ENCODE results near the gene PPP1R15B. TPM values are rescaled to one million over a fixed set of nuclear protein-coding genes. Genes with fewer than 3 reads are reported as not detected.
A peak's percentile ranks its signal among the peaks of the same experiment; 100 is the strongest.

The PPP1R15B gene
- total RNA-seq, 1 donor from 2014 or later: 43.3 TPM

DNA sequence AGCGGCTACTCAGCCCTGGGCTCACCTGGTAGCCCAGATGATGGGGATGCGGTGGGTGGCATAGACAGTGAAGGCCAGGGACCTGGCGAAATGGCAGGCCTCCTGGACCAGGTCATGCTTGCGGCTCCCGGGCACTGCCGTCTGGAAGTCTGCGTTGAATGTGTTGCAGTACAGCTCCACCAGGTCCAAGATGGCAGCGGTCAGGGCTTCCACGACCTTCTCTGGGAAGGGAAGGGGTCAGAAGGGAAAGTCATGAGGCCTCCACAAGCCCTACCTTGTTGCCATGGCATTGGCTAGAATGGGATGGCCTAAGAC is 44.2 kb upstream of the PPP1R15B start:
- Mint-ChIP-seq H3K4me1 (ENCODE audit: low read depth) (no peaks in the 10 kb centered on the region), H3K9me3 (ENCODE audit: low read depth) (no peaks in the 10 kb centered on the region), H3K36me3 (ENCODE audit: insufficient read depth) (peaks cover 26% of the 10 kb centered on the region), H3K4me3 (ENCODE audit: low read depth) (no peak overlapping the region), H3K27ac (no peak overlapping the region), H3K27me3 (no peaks in the 10 kb centered on the region)
- TF ChIP-seq, protein P1, sequence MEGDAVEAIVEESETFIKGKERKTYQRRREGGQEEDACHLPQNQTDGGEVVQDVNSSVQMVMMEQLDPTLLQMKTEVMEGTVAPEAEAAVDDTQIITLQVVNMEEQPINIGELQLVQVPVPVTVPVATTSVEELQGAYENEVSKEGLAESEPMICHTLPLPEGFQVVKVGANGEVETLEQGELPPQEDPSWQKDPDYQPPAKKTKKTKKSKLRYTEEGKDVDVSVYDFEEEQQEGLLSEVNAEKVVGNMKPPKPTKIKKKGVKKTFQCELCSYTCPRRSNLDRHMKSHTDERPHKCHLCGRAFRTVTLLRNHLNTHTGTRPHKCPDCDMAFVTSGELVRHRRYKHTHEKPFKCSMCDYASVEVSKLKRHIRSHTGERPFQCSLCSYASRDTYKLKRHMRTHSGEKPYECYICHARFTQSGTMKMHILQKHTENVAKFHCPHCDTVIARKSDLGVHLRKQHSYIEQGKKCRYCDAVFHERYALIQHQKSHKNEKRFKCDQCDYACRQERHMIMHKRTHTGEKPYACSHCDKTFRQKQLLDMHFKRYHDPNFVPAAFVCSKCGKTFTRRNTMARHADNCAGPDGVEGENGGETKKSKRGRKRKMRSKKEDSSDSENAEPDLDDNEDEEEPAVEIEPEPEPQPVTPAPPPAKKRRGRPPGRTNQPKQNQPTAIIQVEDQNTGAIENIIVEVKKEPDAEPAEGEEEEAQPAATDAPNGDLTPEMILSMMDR (IDR thresholded peaks at IDR 0.05; ENCODE audit: unreplicated experiment): no peak
- DNase-seq (ENCODE audit: low spot score, unreplicated experiment): no peak

DNA sequence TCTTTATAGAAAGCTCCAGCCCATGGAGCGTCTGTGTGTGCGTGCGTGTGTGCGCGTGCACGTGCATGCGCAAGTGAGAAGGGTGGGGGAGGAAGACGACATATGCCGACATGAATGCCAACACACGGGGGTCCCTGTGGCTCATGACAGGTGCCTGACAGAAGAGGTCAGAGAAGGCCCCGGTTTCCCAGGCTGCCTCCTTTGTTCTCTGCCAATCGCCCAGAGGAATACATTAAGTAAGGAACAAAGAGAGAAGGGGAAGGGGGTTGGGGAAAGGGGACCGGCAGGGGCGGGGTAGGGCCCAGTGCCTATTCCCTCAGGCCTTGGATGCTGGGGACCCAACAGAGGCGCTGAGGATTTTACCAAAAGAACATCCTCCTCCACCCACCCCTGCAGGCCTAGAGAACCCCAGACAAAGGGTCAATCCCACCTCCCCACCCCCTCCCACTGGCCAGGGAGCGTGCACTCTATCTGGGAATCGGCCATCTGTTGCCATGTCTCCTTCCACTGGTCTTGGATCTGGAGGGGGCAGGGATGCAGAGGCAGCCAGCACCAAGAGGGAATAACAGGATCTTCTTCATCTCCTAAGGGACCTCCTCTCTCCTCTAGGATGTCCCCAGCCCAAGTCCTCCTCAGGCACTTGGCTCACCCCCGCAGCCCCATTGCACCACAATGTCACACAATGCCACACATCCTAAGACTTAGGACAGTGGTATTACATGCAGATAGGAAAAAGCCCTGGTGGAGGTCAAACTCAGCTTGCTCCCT is 43.6 kb upstream of the PPP1R15B start:
- Mint-ChIP-seq H3K9me3 (ENCODE audit: low read depth) (no peaks in the 10 kb centered on the region), H3K27ac (no peak overlapping the region), H3K27me3 (no peaks in the 10 kb centered on the region), H3K4me3 (ENCODE audit: low read depth) (no peak overlapping the region), H3K36me3 (ENCODE audit: insufficient read depth) (peaks cover 26% of the 10 kb centered on the region), H3K4me1 (ENCODE audit: low read depth) (no peaks in the 10 kb centered on the region)
- no peak for DNase-seq (ENCODE audit: low spot score, unreplicated experiment)
- TF ChIP-seq, protein P1 (IDR thresholded peaks at IDR 0.05; ENCODE audit: unreplicated experiment): no peak

DNA sequence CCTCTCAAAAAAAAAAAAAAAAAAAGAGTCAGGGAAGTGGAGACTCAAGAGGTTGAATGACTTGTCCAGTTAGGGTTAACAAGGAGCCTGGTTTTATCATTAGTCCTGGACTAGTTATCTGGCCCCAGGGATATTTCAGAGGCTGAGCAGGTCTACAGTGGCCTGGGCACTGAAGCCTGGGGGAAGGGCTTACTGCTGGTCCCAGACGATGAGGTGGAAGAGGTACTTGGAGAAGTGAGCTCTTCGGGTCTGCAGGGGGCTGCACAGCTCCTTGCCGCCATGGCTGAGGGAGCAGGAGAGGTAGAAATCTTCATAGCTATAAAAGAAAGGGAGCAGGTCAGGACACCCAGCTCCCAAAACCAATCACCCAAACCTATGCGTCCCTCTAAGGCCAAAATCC is 42.9 kb upstream of the PPP1R15B start:
- no peak for DNase-seq (ENCODE audit: low spot score, unreplicated experiment)
- TF ChIP-seq, protein P1 (IDR thresholded peaks at IDR 0.05; ENCODE audit: unreplicated experiment): no peak
- Mint-ChIP-seq H3K27ac (no peak overlapping the region), H3K9me3 (ENCODE audit: low read depth) (no peaks in the 10 kb centered on the region), H3K4me1 (ENCODE audit: low read depth) (no peaks in the 10 kb centered on the region), H3K27me3 (no peaks in the 10 kb centered on the region), H3K4me3 (ENCODE audit: low read depth) (no peak overlapping the region), H3K36me3 (ENCODE audit: insufficient read depth) (peaks cover 26% of the 10 kb centered on the region)

DNA sequence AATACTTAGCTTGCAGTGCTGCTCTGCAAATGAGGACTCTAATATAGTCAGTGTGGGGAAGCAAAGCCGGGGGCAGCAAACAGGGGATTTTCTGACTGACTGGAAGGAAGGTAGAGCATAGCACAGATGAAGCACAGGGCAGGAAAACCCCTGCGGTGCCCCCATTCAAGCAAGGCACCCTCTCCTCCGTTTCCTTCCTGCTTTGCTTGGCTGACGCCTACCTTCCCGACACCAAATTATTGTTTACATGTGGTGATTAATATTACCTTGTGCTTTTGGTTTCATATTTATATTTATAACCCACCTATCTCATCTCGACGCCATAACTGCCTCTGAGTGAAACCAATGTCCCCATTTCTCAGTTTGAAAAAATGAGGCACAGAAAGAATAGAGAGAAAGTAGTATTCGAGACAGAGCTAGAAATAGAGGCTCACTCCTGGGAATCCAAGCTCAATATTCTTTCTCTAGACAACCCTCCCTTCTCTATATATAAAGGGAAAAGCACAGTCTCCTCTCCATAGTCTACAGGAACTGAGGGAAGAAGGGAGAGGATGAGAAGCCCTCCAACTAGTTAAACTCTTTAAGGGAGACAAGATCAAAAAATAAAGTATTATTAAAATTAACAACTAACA is 41.6 kb upstream of the PPP1R15B start:
- H3K4me1 Mint-ChIP-seq (ENCODE audit: low read depth): no peaks in the 10 kb centered on the region
- H3K27me3 Mint-ChIP-seq: no peaks in the 10 kb centered on the region
- H3K9me3 Mint-ChIP-seq (ENCODE audit: low read depth): no peaks in the 10 kb centered on the region
- TF ChIP-seq, protein P1 (IDR thresholded peaks at IDR 0.05; ENCODE audit: unreplicated experiment): no peak
- H3K36me3 Mint-ChIP-seq (ENCODE audit: insufficient read depth): peaks cover 21% of the 10 kb centered on the region
- H3K4me3 Mint-ChIP-seq (ENCODE audit: low read depth): no peak overlapping the region
- DNase-seq (ENCODE audit: low spot score, unreplicated experiment): no peak
- no peak overlapping the region for H3K27ac Mint-ChIP-seq

DNA sequence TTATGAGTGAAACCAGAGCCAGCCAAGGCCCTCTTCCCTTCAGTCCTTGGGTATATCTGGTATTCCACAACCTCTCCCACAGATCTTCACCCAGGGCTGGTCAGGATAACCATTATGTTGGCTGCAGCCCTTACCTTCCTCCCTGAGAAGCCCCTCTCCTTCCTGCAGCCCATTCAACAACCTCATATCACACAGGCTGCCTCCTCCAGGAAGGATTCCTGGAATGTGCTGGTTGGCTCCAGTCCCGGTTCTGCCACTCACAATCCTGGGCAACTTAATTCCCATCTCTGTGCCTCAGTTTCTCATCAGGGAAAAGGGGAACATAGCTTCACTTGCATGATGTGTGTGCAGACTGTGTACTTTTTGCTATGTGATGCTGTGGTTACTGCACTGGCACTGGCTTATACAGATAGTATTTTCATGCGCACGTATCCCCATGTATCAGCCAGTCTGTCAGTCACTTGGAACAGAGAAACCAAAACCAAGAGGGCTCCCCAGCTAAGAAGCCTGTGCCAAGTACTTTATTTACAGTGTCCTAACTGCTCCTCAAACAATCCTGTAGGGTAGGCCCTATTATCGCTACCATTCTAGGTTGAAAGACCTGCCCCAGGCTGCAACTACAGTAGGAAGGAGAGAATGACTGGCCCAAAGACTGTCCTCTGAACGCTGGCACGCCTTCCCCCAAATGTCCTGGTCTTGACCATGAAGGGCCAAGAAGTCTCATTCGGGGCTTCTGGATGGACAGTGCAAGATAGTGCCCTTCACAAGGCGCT is 39.9 kb upstream of the PPP1R15B start:
- Mint-ChIP-seq H3K36me3 (ENCODE audit: insufficient read depth) (peaks cover 20% of the 10 kb centered on the region), H3K27me3 (no peaks in the 10 kb centered on the region), H3K27ac (peak overlapping the region; percentile 34), H3K9me3 (ENCODE audit: low read depth) (no peaks in the 10 kb centered on the region), H3K4me3 (ENCODE audit: low read depth) (no peak overlapping the region), H3K4me1 (ENCODE audit: low read depth) (peaks cover 2% of the 10 kb centered on the region)
- TF ChIP-seq, protein P1 (IDR thresholded peaks at IDR 0.05; ENCODE audit: unreplicated experiment): no peak
- no peak for DNase-seq (ENCODE audit: low spot score, unreplicated experiment)

Data from progenitor cell of endocrine pancreas (in vitro differentiated cells).